Tibial nerve (tissue), 3 donors: ENCODE data around the gene NFILZ.

Source experiments
- CTCF ChIP-seq, 5 experiments: fragments of 200-600 bp in 3 of 5; fragments of 450-650 bp in 2 of 5; sonication (generic) in 3 of 5; IDR thresholded peaks; one replicate each; pipeline ENCODE4 v1.5.1; 2016 to 2019; ENCODE audit warnings: antibody characterized with exemption in 5 of 5, mild to moderate bottlenecking in 3 of 5, moderate library complexity in 2 of 5
- POLR2A ChIP-seq, 2 donors: fragments of 450-650 bp; IDR thresholded peaks; one replicate each; pipeline ENCODE4 v1.6.1; 2017; ENCODE audit warnings: antibody characterized with exemption in 2 of 2, mild to moderate bottlenecking in 2 of 2, moderate library complexity in 2 of 2

GRCh38 chr19:8630796-8631424 lies 477 bp downstream of the NFILZ start:
- TF ChIP-seq CTCF (IDR thresholded peaks at IDR 0.05) (no peak), POLR2A (IDR thresholded peaks at IDR 0.05) (no peak)
